ENCODE data around the gene DSC2. TPM values are rescaled to one million over a fixed set of nuclear protein-coding genes. Genes with fewer than 3 reads are reported as not detected.

The DSC2 gene
- total and polyA plus RNA-seq, 2 of the 8 experiments (the other 6 are each of a cell fraction or from before 2014, with no cell fraction given): 4.6 to 39.7 TPM

DNA sequence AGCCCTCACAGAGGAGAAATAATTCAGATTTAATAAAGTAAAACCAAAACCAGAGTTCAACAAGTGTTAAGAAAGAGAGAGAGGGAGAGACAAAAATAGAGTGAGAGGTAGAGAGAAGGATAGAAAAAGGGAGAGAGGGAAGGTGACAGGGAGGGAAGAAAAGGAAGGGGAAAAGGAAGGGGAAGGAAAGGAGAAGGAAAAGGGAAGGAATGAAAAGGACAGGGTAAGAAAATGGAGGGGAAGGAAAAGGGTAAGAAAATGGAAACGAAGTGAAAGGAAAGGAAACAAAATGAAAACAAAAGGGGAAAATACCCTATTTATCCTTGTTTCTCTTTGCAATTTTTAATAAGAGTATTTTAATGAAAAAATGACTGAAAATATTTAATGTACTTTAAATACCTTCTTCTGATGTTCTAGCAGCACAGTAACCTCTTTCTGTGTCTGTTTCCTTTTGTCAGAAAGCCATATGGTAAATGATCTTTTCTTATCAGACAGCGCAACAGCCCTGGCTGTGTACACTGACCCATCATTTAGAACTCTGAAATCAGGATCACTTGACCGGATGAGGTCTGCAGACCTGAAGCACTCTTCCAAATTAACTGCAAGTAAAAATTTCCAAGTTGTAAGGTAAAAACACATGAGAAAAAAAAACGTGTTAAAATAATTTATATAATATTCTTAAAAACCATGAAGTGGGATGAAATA is 71.5 kb downstream of the DSC2 start (continued):
- TF ChIP-seq, protein P1, sequence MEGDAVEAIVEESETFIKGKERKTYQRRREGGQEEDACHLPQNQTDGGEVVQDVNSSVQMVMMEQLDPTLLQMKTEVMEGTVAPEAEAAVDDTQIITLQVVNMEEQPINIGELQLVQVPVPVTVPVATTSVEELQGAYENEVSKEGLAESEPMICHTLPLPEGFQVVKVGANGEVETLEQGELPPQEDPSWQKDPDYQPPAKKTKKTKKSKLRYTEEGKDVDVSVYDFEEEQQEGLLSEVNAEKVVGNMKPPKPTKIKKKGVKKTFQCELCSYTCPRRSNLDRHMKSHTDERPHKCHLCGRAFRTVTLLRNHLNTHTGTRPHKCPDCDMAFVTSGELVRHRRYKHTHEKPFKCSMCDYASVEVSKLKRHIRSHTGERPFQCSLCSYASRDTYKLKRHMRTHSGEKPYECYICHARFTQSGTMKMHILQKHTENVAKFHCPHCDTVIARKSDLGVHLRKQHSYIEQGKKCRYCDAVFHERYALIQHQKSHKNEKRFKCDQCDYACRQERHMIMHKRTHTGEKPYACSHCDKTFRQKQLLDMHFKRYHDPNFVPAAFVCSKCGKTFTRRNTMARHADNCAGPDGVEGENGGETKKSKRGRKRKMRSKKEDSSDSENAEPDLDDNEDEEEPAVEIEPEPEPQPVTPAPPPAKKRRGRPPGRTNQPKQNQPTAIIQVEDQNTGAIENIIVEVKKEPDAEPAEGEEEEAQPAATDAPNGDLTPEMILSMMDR (IDR thresholded peaks at IDR 0.05; ENCODE audit: control extremely low read depth in 1 of 3, insufficient read depth in 1 of 3, low read depth in 1 of 3, low read length in 3 of 3): no peak
- TF ChIP-seq JUND (IDR thresholded peaks at IDR 0.05; ENCODE audit: low read length) (no peak), HDAC6 (IDR thresholded peaks at IDR 0.05; ENCODE audit: low read depth, low read length) (no peak), EGR1 (IDR thresholded peaks at IDR 0.05; ENCODE audit: borderline replicate concordance, low read depth, low read length) (no peak), CBX5 (IDR thresholded peaks at IDR 0.05; ENCODE audit: low read depth, low read length) (no peak), CBX8 (IDR thresholded peaks at IDR 0.05; ENCODE audit: borderline replicate concordance, low read depth, low read length) (no peak), CHD1 (IDR thresholded peaks at IDR 0.05; ENCODE audit: low read depth, low read length) (no peak)

Data from H1 (cell line).